Activated T-cell treated with anti-CD3 and anti-CD28 coated beads, Interleukin-2, amount 50 U/mL, for 24 hours (primary cell): ENCODE results near the gene NRTN.

Experiments
- DNase-seq: peaks from one replicate; pipeline ENCODE4 v3.0.0-alpha.2; 2020
- H3K27ac Mint-ChIP-seq: 2 replicates; pipeline ENCODE4 v1.8.0; 2020; ENCODE audit warnings: mild to moderate bottlenecking, mixed read lengths
- H3K27me3 Mint-ChIP-seq: 2 replicates; pipeline ENCODE4 v1.8.0; 2020; ENCODE audit warnings: mixed read lengths
- H3K36me3 Mint-ChIP-seq: 2 replicates; pipeline ENCODE4 v1.8.0; 2020; ENCODE audit warnings: low read depth, mixed read lengths
- H3K4me1 Mint-ChIP-seq: 2 replicates; pipeline ENCODE4 v1.8.0; 2020; ENCODE audit warnings: low read depth, mixed read lengths
- H3K4me3 Mint-ChIP-seq: 2 replicates; pipeline ENCODE4 v1.8.0; 2020; ENCODE audit warnings: mild to moderate bottlenecking, moderate library complexity, mixed read lengths
- H3K9me3 Mint-ChIP-seq: 2 replicates; pipeline ENCODE4 v1.8.0; 2020; ENCODE audit warnings: mixed read lengths

Gene NRTN

DNA sequence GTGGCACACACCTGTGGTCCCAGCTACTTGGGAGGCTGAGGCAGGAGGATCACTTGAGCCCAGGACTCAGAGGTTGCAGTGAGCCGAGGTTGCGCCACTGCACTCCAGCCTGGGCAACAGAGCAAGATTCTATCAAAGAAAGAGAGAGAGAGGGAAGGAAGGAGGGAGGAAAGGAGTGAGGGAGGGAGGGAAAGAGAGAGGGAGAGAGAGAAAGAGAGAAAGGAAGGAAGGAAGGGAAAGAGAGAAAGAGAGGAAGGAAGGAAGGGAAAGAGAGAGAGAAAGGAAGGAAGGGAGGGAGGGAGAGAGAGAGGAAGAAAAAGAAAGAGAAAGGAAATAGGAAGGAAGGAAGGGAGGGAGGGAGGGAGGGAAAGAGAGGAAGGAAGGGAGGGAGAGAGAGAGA is 12.4 kb downstream of the NRTN start:
- H3K4me3 Mint-ChIP-seq: no peak overlapping the region
- no peak for DNase-seq
- H3K27ac Mint-ChIP-seq: no peak overlapping the region
- H3K36me3 Mint-ChIP-seq: no peaks in the 10 kb centered on the region
- H3K9me3 Mint-ChIP-seq: no peaks in the 10 kb centered on the region
- peaks cover 9% of the 10 kb centered on the region for H3K27me3 Mint-ChIP-seq
- no peaks in the 10 kb centered on the region for H3K4me1 Mint-ChIP-seq

DNA sequence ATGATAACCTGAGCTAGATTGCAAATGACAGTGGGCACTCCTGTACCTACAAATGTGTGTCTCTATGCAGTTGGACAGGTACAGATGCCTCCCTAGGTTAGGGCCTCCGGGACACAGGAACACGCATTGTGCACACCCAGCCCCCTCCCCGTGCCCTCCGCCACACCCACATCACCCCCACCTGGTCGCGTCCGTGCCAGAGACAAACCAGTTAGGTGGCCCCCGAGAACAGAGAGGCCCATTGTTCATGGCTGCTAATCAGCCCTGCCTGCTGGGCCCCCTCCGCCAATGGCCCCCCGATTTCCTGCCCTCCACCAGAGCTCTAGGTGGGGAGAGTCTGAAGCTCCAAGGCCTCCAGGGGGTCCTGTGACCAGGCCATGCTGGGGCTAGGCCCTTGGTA is 13.7 kb downstream of the NRTN start:
- no peak for DNase-seq
- Mint-ChIP-seq H3K9me3 (no peaks in the 10 kb centered on the region), H3K36me3 (no peaks in the 10 kb centered on the region), H3K27me3 (peaks cover 9% of the 10 kb centered on the region), H3K4me1 (no peaks in the 10 kb centered on the region), H3K27ac (no peak overlapping the region), H3K4me3 (no peak overlapping the region)

DNA sequence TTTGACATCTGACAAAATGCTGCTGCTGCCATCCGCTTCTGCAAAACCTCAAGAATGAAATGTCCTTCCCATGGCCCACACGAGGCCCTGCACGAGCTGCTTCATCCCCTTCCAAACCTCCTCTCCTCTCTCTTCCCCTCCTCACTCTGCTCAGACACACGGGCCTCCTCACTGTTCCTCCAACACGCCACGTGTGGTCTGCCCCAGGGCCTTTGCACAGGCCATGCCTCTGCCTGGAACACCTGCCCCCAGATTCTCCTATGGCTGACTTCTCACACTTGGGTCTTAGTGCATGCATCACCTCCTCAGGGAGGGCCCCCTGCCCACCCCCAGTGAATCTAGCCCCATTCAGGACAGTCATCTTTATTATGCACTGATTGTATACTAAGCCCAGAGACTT is 15.9 kb downstream of the NRTN start:
- Mint-ChIP-seq H3K4me3 (no peak overlapping the region), H3K27ac (no peak overlapping the region), H3K4me1 (no peaks in the 10 kb centered on the region), H3K27me3 (peaks cover 9% of the 10 kb centered on the region), H3K36me3 (no peaks in the 10 kb centered on the region), H3K9me3 (no peaks in the 10 kb centered on the region)
- no peak for DNase-seq

DNA sequence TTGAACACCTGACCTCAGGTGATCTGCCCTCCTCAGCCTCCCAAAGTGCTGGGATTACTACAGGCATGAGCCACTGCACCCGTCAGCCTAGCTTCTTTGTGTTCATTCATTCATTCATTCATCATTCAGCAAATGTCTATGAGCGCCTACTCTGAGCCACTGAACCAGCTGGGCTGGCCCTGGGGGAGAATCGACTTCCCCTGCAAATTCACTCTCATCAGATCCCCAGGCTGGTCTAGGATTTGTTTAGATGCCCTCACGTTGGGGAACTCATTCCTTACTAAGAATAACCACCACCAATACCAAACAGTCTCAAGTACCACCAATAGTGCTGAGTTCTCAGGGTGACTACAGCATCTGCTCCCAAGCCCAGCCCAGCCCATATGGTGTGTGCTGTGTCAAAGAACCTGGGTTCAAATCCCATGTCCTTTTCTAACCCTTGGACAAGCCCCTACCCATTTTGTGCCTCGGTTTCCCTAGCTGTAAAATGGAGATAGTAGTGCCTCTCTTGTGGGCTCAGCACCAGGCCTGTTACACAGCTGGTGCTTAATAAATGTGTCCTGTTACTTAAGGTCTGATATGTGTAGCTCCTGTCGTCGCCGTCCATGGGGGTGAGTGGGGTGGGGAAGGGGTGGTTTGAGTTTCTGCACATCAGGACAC is 16.8 kb downstream of the NRTN start:
- no peak for DNase-seq
- Mint-ChIP-seq H3K4me1 (peaks cover 5% of the 10 kb centered on the region), H3K27me3 (peaks cover 4% of the 10 kb centered on the region), H3K36me3 (no peaks in the 10 kb centered on the region), H3K4me3 (no peak overlapping the region), H3K9me3 (no peaks in the 10 kb centered on the region), H3K27ac (no peak overlapping the region)

DNA sequence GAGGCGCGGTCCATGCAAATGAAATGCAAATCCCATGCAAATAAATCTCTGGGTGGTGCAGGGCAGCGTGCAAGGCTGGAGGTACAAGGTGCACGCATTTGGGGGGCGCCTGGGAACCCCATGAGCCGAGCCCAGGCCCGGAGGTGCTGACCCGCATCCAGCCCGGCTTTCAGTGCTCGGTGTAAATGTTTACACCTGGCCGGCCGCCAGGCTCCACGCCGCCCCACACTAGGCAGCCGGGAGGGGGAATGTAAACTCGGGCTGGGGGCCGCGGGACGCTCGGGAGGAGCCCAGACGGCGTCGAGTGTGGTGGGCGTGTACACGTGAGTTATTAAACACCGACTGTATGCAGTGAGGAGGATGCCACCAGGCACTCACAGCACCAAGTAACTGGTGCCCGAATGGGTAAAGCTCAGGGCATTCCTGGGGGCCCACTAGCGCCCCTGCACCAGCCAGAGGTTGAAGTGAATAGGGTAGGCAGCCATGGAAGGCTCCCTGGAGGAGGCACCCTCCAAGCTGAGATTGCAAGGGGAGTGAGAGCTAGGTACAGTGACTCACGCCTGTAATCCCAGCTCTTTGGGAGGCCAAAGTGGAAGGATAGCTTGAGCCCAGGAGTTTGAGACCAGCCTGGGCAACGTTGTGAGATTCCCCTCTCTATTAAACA is 17.4 kb downstream of the NRTN start:
- DNase-seq: no peak
- H3K4me3 Mint-ChIP-seq: no peak overlapping the region

DNA sequence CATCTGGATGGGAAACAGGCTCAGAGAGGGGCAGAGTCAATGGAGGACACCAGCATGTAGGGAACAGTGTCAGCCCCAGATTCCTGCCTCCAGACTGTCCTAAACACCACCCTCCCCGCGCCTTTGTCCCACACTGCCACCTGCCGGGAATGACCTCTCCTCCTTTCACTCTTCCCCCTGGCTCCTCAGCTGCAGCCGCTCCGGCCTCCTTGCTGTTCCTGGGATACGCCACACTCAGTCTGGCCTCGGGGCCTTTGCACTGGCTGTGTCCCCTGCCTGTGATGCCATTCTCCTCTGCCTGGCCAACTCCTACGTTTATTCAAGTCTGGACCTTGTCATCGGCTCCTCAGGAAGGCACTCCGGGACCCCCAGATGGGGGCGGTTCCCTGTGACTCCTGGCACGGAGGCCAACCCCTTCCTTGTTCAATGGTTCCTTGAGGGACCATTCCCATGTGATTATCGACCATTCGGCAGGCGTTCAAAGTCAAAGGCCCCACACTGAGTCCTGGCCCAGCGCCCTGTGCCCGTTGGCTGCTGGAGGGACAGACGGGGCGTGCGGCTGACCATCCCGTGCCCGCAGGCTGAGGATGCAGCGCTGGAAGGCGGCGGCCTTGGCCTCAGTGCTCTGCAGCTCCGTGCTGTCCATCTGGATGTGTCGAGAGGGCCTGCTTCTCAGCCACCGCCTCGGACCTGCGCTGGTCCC is 18.9 kb downstream of the NRTN start:
- Mint-ChIP-seq H3K27ac (no peak overlapping the region), H3K36me3 (peaks cover 7% of the 10 kb centered on the region), H3K9me3 (no peaks in the 10 kb centered on the region), H3K27me3 (no peaks in the 10 kb centered on the region), H3K4me3 (no peak overlapping the region), H3K4me1 (peaks cover 15% of the 10 kb centered on the region)
- DNase-seq: no peak

More for the DNA sequence above, 17.4 kb downstream of the NRTN start:
- H3K27ac Mint-ChIP-seq: no peak overlapping the region
- no peaks in the 10 kb centered on the region for H3K9me3 Mint-ChIP-seq
- no peaks in the 10 kb centered on the region for H3K36me3 Mint-ChIP-seq
- H3K27me3 Mint-ChIP-seq: no peaks in the 10 kb centered on the region
- peaks cover 12% of the 10 kb centered on the region for H3K4me1 Mint-ChIP-seq

DNA sequence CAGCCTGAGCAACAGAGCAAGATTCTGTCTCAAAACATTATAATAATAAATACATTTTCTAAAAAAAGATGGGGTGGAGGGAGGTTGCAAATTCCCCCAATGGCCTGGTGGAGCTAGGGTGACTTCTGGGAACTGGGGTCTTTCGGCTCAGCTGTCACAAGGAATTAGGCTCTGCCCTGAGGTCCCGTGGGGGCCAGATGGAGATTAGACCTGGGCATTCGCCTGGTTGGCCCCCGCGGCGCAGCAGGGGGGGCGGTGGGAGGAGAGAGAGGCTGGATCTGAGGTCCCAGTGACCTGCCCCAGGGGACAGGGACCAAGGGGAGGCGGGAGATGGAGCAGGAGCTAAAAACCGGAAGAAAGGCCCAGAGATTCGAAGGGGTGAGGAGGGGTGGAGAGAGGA is 19.9 kb downstream of the NRTN start:
- Mint-ChIP-seq H3K36me3 (peaks cover 8% of the 10 kb centered on the region), H3K27me3 (no peaks in the 10 kb centered on the region), H3K4me1 (peaks cover 17% of the 10 kb centered on the region), H3K9me3 (no peaks in the 10 kb centered on the region), H3K27ac (no peak overlapping the region), H3K4me3 (no peak overlapping the region)
- no peak for DNase-seq

DNA sequence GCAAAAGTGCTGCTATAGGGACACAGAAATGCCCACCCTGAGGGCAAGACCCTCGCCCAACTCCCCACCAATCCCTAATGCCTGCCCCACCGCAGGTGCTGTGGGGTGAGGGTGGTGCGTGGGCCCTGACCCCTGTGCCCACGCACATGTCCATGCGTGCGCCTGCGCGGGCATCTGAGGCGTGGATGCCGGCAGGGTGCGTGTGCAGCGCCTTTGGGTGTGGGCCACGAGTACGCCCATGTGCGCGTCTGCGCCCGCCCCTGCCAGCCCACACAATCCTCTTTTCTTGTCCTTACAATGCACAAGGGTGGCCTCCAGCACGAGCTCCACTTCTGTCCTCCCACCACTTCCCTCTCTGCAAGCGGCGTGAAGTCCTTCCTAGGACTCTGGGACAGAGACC is 20.3 kb downstream of the NRTN start:
- peaks cover 19% of the 10 kb centered on the region for H3K4me1 Mint-ChIP-seq
- H3K9me3 Mint-ChIP-seq: no peaks in the 10 kb centered on the region
- DNase-seq: no peak
- H3K27me3 Mint-ChIP-seq: no peaks in the 10 kb centered on the region
- no peak overlapping the region for H3K27ac Mint-ChIP-seq
- H3K4me3 Mint-ChIP-seq: no peak overlapping the region
- peaks cover 8% of the 10 kb centered on the region for H3K36me3 Mint-ChIP-seq

DNA sequence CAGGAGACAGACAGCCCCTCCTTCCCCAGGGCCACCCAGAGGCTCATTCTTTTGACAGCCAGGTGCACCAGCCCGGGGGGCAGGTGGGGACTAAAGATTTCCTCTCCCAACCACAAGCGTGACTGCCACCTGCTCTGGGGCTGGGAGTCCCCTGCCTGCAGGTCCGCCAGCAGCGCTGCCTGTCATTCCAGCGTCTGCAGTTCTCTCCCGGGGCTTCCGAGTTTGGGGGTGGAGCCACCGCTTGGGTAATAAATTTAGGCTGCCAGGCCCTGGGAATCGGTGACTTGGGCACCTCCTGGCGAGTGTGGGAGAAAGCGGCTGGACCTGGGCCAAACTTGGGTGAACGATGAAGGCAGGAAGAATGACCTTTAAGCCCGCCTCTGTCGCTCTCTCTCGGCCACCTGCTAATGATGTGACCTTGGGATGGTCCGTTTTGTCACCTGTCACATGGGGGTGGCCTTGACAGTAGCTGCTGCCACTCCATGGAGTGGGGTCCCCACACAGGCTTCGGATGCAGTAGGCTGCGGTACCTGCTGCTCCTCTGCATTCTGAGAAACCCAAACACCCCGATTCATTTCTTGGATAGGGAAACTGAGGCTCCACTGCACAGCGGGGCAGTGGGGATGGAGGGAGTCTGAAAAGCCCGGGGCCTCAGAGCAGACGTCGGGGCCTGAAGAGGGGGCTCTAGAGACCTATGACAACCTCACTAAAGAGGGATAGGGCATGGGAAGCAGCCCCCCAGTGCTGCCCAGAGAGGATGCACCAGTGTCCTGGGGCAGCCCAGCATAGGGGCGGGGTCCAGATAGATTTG is 21.9 kb downstream of the NRTN start:
- Mint-ChIP-seq H3K27me3 (no peaks in the 10 kb centered on the region), H3K4me3 (peak overlapping the region; percentile 81), H3K36me3 (peaks cover 8% of the 10 kb centered on the region), H3K4me1 (peaks cover 20% of the 10 kb centered on the region), H3K27ac (peak overlapping the region; percentile 91), H3K9me3 (no peaks in the 10 kb centered on the region)
- peak; percentile 46 for DNase-seq

DNA sequence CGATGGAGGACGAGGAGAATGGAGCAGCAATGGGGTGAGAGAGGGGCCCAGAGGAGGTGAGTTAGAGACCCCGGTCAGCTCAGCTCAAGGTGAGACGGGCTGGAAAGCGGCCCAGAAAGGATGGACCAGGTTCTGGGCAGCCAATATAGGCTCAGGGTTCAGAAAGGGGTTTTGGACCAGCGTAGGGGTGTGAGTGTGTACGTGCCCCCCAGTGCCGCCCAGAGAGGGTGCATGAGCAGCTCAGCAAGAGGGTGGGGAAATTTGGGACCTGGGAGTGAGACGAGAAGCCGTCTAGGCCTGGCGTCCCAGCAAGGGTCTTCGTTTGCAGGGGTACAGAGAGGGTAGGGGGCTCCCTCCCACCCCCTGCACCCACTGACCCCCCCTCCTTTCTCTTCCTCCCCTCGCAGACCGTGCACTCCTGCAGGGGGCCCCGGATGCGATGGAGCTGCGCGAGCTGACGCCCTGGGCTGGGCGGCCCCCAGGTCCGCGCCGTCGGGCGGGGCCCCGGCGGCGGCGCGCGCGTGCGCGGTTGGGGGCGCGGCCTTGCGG is 22.5 kb downstream of the NRTN start:
- Mint-ChIP-seq H3K9me3 (no peaks in the 10 kb centered on the region), H3K4me3 (peak overlapping the region; percentile 81), H3K27me3 (no peaks in the 10 kb centered on the region), H3K4me1 (peaks cover 20% of the 10 kb centered on the region), H3K27ac (peak overlapping the region; percentile 91), H3K36me3 (peaks cover 8% of the 10 kb centered on the region)
- no peak for DNase-seq

DNA sequence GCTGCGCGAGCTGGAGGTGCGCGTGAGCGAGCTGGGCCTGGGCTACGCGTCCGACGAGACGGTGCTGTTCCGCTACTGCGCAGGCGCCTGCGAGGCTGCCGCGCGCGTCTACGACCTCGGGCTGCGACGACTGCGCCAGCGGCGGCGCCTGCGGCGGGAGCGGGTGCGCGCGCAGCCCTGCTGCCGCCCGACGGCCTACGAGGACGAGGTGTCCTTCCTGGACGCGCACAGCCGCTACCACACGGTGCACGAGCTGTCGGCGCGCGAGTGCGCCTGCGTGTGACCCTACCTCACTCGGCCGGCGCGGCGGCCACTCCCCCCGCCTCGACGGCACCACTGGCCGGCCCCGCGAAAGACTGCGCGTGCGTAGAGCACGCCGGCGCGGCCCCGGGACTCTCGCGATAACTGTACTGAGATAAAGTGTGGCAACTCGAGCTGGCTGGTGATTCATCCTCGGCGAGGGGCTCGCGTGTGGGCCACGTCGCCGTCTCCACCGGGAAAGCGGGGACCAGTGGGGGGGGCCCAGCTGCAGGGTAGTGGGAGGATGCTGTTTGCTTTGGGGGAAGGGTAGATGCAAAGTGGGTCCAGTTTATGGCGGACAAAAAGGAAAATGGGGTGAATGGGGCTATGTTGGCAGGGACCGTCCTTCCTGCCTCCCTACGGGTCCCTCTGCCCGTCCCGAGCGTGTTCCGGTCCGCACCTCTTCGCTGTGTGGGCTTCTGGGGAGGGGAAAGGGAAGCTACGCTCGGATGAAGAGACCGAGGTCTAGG is 23.2 kb downstream of the NRTN start:
- Mint-ChIP-seq H3K27ac (peak overlapping the region; percentile 100), H3K9me3 (no peaks in the 10 kb centered on the region), H3K4me3 (peak overlapping the region; percentile 100), H3K4me1 (peaks cover 20% of the 10 kb centered on the region), H3K27me3 (no peaks in the 10 kb centered on the region), H3K36me3 (peaks cover 8% of the 10 kb centered on the region)
- peak; percentile 99 for DNase-seq

DNA sequence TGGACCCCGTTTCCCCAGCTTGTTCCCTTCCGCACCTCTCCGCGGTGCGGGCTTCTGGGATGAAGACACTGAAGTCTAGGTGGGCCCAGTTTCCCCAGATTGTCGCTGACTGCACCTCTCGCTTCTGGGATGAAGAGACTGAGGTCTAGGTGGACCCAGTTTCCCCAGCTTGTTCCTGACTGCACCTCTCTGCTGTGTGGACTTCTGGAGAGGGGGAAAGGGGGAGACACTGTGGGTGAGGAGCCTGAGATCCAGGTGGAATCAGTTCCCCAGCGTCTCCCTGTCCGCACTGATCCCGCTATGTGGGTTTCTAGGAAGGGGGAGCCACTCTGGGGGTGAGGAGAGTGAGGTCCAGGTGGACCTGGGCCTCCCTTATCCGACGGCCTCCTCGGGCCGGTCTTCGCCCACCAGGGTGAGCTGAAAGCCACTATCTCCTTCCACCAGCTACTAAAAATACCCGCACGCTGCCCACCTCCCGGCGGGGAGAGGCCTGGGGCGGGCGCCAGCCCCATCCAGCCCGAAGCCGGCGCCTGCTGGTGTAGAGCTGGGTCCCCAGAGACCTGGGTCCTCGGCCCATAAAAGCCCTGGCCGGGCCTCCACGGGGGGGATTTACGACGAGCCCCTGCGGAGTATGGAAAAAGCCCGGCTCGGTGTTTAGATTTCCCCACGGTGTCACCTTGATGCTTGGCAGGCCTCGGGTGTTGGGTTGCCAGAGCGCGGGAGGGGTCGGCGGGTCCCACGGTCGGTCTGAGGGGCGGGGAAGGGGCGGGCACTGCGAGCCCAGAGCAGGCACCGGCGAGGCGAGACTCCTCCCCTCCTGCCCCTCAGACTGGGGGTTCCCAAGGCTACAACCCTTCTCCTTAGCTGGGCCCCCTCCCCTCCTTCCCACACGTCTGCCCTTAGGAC is 24.0 kb downstream of the NRTN start:
- H3K36me3 Mint-ChIP-seq: peaks cover 8% of the 10 kb centered on the region
- peak overlapping the region; percentile 100 for H3K27ac Mint-ChIP-seq
- H3K4me3 Mint-ChIP-seq: peak overlapping the region; percentile 100
- H3K9me3 Mint-ChIP-seq: no peaks in the 10 kb centered on the region
- H3K4me1 Mint-ChIP-seq: peaks cover 20% of the 10 kb centered on the region
- H3K27me3 Mint-ChIP-seq: peaks cover 3% of the 10 kb centered on the region
- DNase-seq: peak; percentile 69
